Stimulated activated CD8-positive, alpha-beta memory T cell treated with anti-CD3 and anti-CD28 coated beads, Interleukin-12 subunit alpha, Interleukin-12 subunit beta, amount 100 ng/mL, for 24 hours (primary cell): Measurements from ENCODE around the gene CAPN12.

Experiments used
- DNase-seq: peaks from one replicate; pipeline ENCODE4 v3.0.0-alpha.2; 2020; ENCODE audit errors: extremely low read depth

CAPN12 gene

GRCh38 chr19:38739440-38740256, 4.6 kb downstream of the CAPN12 start:
- DNase-seq: no peak

GRCh38 chr19:38737921-38738737, 6.1 kb downstream of the CAPN12 start:
- DNase-seq: no peak

- DNase-seq: no peak
Measured at GRCh38 chr19:38737281-38737865, 6.9 kb downstream of the CAPN12 start.

GRCh38 chr19:38736413-38737280, 7.6 kb downstream of the CAPN12 start:
- peak; percentile 24 for DNase-seq

- DNase-seq: no peak
Measured at GRCh38 chr19:38736036-38736412, 8.2 kb downstream of the CAPN12 start.

GRCh38 chr19:38735257-38735686, 9.0 kb downstream of the CAPN12 start:
- DNase-seq: no peak

- no peak for DNase-seq
Measured at GRCh38 chr19:38734426-38735256, 9.6 kb downstream of the CAPN12 start.

GRCh38 chr19:38734176-38734425, 10.2 kb downstream of the CAPN12 start:
- no peak for DNase-seq

GRCh38 chr19:38733493-38734175, 10.6 kb downstream of the CAPN12 start:
- no peak for DNase-seq

- no peak for DNase-seq
Measured at GRCh38 chr19:38733241-38733492, 11.1 kb downstream of the CAPN12 start.

GRCh38 chr19:38731654-38732301, 12.5 kb downstream of the CAPN12 start:
- no peak for DNase-seq

GRCh38 chr19:38730731-38731589, 13.3 kb downstream of the CAPN12 start:
- DNase-seq: no peak

GRCh38 chr19:38730470-38730730, 13.9 kb downstream of the CAPN12 start:
- no peak for DNase-seq

GRCh38 chr19:38729653-38730469, 14.4 kb downstream of the CAPN12 start:
- peak; percentile 53 for DNase-seq

GRCh38 chr19:38728752-38729541, 15.3 kb downstream of the CAPN12 start:
- DNase-seq: no peak

GRCh38 chr19:38727868-38728660, 16.2 kb downstream of the CAPN12 start:
- no peak for DNase-seq

GRCh38 chr19:38727306-38727867, 16.9 kb downstream of the CAPN12 start:
- DNase-seq: no peak
